ENCODE data around the gene MCFD2.
A peak's percentile ranks its signal among the peaks of the same experiment; 100 is the strongest.

GRCh38 chr2:46913471-46914381 is 1.9 kb downstream of the MCFD2 start:
- TF ChIP-seq CTCF (IDR thresholded peaks at IDR 0.05) (peak; percentile 5), EZH2 (IDR thresholded peaks at IDR 0.05) (no peak), EZH2phosphoT487 (IDR thresholded peaks at IDR 0.05) (no peak)

Measured in neural progenitor cell (in vitro differentiated cells).